Activated CD8-positive, alpha-beta memory T cell treated with anti-CD3 and anti-CD28 coated beads for 36 hours (primary cell): ENCODE results near the gene KCNK13. TPM values are rescaled to one million over a fixed set of nuclear protein-coding genes. Genes with fewer than 3 reads are reported as not detected.
"Not testable (repeated sequence)": the region's sequence is repeated elsewhere in the genome, so short reads cannot be mapped to it uniquely, and the experiment has no call there.

ENCODE experiments used
- CTCF ChIA-PET: fragments of 350-600 bp; sonication (Branson Sonifier 250); formaldehyde crosslinking; loops from one replicate; lab custom pipeline; 2021; ENCODE audit warnings: antibody characterized with exemption; lab: Charles Lee
- POLR2A ChIA-PET: fragments of 350-600 bp; sonication (Branson Sonifier 250); formaldehyde crosslinking; loops from one replicate; lab custom pipeline; 2021; ENCODE audit warnings: antibody characterized with exemption; lab: Charles Lee
- total RNA-seq, 2 experiments: library from RNA; stranded (reverse); gene quantifications; one replicate each; pipeline ENCODE4 v1.2.3, GENCODE V29; 2021

Gene KCNK13
- total RNA-seq, 2 experiments from 2014 or later: not detected

- POLR2A ChIA-PET: no interaction called here
- CTCF ChIA-PET: no interaction called here
Observed at GRCh38 chr14:90179357-90179756, 117.6 kb downstream of the KCNK13 start.

GRCh38 chr14:90179809-90180779 lies 118.3 kb downstream of the KCNK13 start:
- POLR2A ChIA-PET: no interaction called here
- CTCF ChIA-PET: no interaction called here

GRCh38 chr14:90184094-90184493 lies 122.3 kb downstream of the KCNK13 start:
- ChIA-PET POLR2A (no interaction called here), CTCF (no interaction called here)

- POLR2A ChIA-PET: no interaction called here
- CTCF ChIA-PET: no interaction called here
Observed at GRCh38 chr14:90184571-90185266, 122.9 kb downstream of the KCNK13 start.

- ChIA-PET CTCF (no interaction called here), POLR2A (no interaction called here)
Observed at GRCh38 chr14:90188588-90188987, 126.8 kb downstream of the KCNK13 start.

GRCh38 chr14:90191154-90191553 lies 129.4 kb downstream of the KCNK13 start:
- ChIA-PET CTCF (no interaction called here), POLR2A (no interaction called here)

- ChIA-PET POLR2A (no interaction called here), CTCF (no interaction called here)
Observed at GRCh38 chr14:90191585-90191984, 129.8 kb downstream of the KCNK13 start.

GRCh38 chr14:90193925-90194324 lies 132.1 kb downstream of the KCNK13 start:
- ChIA-PET POLR2A (no interaction called here), CTCF (interaction anchor here (0.6 kb wide), 1 partner anchor 11 kb away, joined by 3 read pairs; no protein-coding TSS in a partner anchor)

- ChIA-PET CTCF (interaction anchor here (0.6 kb wide), 1 partner anchor 10 kb away, joined by 3 read pairs; no protein-coding TSS in a partner anchor), POLR2A (no interaction called here)
Observed at GRCh38 chr14:90194706-90195105, 132.9 kb downstream of the KCNK13 start.

GRCh38 chr14:90198541-90199060 lies 136.8 kb downstream of the KCNK13 start:
- CTCF ChIA-PET: no interaction called here
- POLR2A ChIA-PET: no interaction called here

GRCh38 chr14:90200546-90200945 lies 138.8 kb downstream of the KCNK13 start:
- CTCF ChIA-PET, POLR2A ChIA-PET: not testable (repeated sequence)

- POLR2A ChIA-PET: no interaction called here
- CTCF ChIA-PET: no interaction called here
Observed at GRCh38 chr14:90201344-90201743, 139.6 kb downstream of the KCNK13 start.

- CTCF ChIA-PET: interaction anchor here (1.4 kb wide), 1 partner anchor 10 kb away, joined by 3 read pairs; no protein-coding TSS in a partner anchor
- POLR2A ChIA-PET: no interaction called here
Observed at GRCh38 chr14:90204516-90204915, 142.7 kb downstream of the KCNK13 start.

GRCh38 chr14:90213099-90213748 lies 151.4 kb downstream of the KCNK13 start:
- CTCF ChIA-PET: no interaction called here
- POLR2A ChIA-PET: no interaction called here

GRCh38 chr14:90228478-90228877 lies 166.7 kb downstream of the KCNK13 start:
- CTCF ChIA-PET: no interaction called here
- POLR2A ChIA-PET: no interaction called here

- POLR2A ChIA-PET, CTCF ChIA-PET: not testable (repeated sequence)
Observed at GRCh38 chr14:90229942-90230341, 168.1 kb downstream of the KCNK13 start.
